K562 (cell line): ENCODE data around the gene PHYHD1. TPM values are rescaled to one million over a fixed set of nuclear protein-coding genes. Genes with fewer than 3 reads are reported as not detected.

Source experiments
- BRF1 ChIP-seq: IDR thresholded peaks from 3 replicates; pipeline ENCODE4 v1.6.1; 2011; ENCODE audit warnings: borderline replicate concordance, mild to moderate bottlenecking; ENCODE audit not compliant: insufficient read length; ENCODE audit errors: extremely low read depth
- CBX1 ChIP-seq: sonication (generic); IDR thresholded peaks from 2 replicates; pipeline ENCODE4 v1.6.1; 2016; ENCODE audit warnings: antibody characterized with exemption, low read depth, mild to moderate bottlenecking
- E2F3 ChIP-seq: fragments of 250-450 bp; sonication (Bioruptor Pico); IDR thresholded peaks from 2 replicates; pipeline ENCODE4 v1.4.0; 2020; ENCODE audit warnings: mild to moderate bottlenecking
- HEY1 ChIP-seq: fragments of 250-450 bp; sonication (Bioruptor Pico); IDR thresholded peaks from 2 replicates; pipeline ENCODE4 v1.5.0; 2020; ENCODE audit warnings: mild to moderate bottlenecking, moderate library complexity, borderline replicate concordance
- HNRNPH1 ChIP-seq: fragments of 200-400 bp; formaldehyde crosslinking; optimal IDR thresholded peaks from 2 replicates; pipeline ENCODE3; 2017; ENCODE audit warnings: low read depth, mild to moderate bottlenecking, low read length, moderate library complexity
- KLF10 ChIP-seq: fragments of 250-450 bp; sonication (Bioruptor Pico); IDR thresholded peaks from 2 replicates; pipeline ENCODE4 v1.6.1; 2021; ENCODE audit warnings: matching md5 sums
- MTA3 ChIP-seq: fragments of 450-650 bp; formaldehyde crosslinking; IDR thresholded peaks from 2 replicates; pipeline ENCODE4 v1.6.1; 2017; ENCODE audit warnings: mild to moderate bottlenecking, borderline replicate concordance
- PHF8 ChIP-seq: fragments of 200-600 bp; sonication (generic); IDR thresholded peaks from 2 replicates; pipeline ENCODE4 v1.6.1; 2012; ENCODE audit warnings: mixed run types, mild to moderate bottlenecking, inconsistent platforms, low read length, moderate library complexity, borderline replicate concordance
- SP1 ChIP-seq: sonication (generic); formaldehyde crosslinking; IDR thresholded peaks from 2 replicates; pipeline ENCODE4 v1.8.1; 2022; ENCODE audit warnings: mild to moderate bottlenecking, missing genetic modification reagents
- TBL1XR1 ChIP-seq, 2 experiments: IDR thresholded peaks; 2 replicates each; pipeline ENCODE4 v1.6.1; 2012; ENCODE audit warnings: improper control_type of control experiment in 2 of 2, low read length in 2 of 2, mild to moderate bottlenecking in 1 of 2
- XRCC4 ChIP-seq: IDR thresholded peaks from one replicate; pipeline ENCODE4 v1.6.1; 2011; ENCODE audit not compliant: insufficient read depth, insufficient read length; ENCODE audit errors: extremely low read depth
- ZBTB8A ChIP-seq: fragments of 450-650 bp; IDR thresholded peaks from 2 replicates; pipeline ENCODE4 v1.6.1; 2018; ENCODE audit warnings: mild to moderate bottlenecking, moderate library complexity; ENCODE audit not compliant: partially characterized antibody
- polyA plus RNA-seq, 8 experiments: library from polyadenylated mRNA; depleted of rRNA in 4 of 8; stranded (reverse) in 5 of 8; unstranded in 3 of 8; fragments of >200 nt; fragmentation: Nextera tagmentation in 2 of 8; fragmentation: Illumina TruSeq in 1 of 8; extraction: Ambion mirVana in 2 of 8; extraction: Trizol in 1 of 8; gene quantifications; 2 replicates each; pipeline versions ENCODE4 v1.2.1 to v1.2.3, GENCODE V29; 2011 to 2014; ENCODE audit warnings: inconsistent platforms in 1 of 8, missing spikeins in 1 of 8
- total RNA-seq, 7 experiments: library from RNA; depleted of rRNA in 6 of 7; stranded (reverse); fragments of >200 nt in 6 of 7; fragmentation: Illumina TruSeq in 2 of 7; extraction: Trizol in 2 of 7; gene quantifications; 2 replicates each; pipeline versions ENCODE4 v1.2.1 to v1.2.3, GENCODE V29; 2011 to 2021; ENCODE audit warnings: low replicate concordance in 1 of 7
- TF ChIP-seq, protein P1 (sequence below): fragments of 250-450 bp; sonication (Bioruptor Pico); IDR thresholded peaks from 2 replicates; pipeline ENCODE4 v1.5.0; 2020; ENCODE audit warnings: mild to moderate bottlenecking, borderline replicate concordance
- TF ChIP-seq, protein P2 (sequence below): fragments of 200-400 bp; formaldehyde crosslinking; IDR thresholded peaks from 2 replicates; pipeline ENCODE4 v1.6.1; 2017; ENCODE audit warnings: mild to moderate bottlenecking, low read depth, low read length, moderate library complexity
- TF ChIP-seq, protein P3 (sequence below): fragments of 450-650 bp; formaldehyde crosslinking; IDR thresholded peaks from 2 replicates; pipeline ENCODE4 v1.4.0; 2022; ENCODE audit warnings: mild to moderate bottlenecking, moderate library complexity
- TF ChIP-seq, protein P4 (sequence below): fragments of 250-450 bp; sonication (Bioruptor Pico); IDR thresholded peaks from 2 replicates; pipeline ENCODE4 v1.8.0; 2021; ENCODE audit warnings: mild to moderate bottlenecking, moderate library complexity
- TF ChIP-seq, protein P5 (sequence below): fragments of 150-350 bp; conservative IDR thresholded peaks from 2 replicates; pipeline ENCODE4 v1.6.1; 2014; ENCODE audit warnings: low read length

PHYHD1 gene
- total and polyA plus RNA-seq, 9 of the 15 experiments (the other 6 are each of a cell fraction or from before 2014, with no cell fraction given), result 0.36 to 1.3 (median 0.80) TPM

DNA sequence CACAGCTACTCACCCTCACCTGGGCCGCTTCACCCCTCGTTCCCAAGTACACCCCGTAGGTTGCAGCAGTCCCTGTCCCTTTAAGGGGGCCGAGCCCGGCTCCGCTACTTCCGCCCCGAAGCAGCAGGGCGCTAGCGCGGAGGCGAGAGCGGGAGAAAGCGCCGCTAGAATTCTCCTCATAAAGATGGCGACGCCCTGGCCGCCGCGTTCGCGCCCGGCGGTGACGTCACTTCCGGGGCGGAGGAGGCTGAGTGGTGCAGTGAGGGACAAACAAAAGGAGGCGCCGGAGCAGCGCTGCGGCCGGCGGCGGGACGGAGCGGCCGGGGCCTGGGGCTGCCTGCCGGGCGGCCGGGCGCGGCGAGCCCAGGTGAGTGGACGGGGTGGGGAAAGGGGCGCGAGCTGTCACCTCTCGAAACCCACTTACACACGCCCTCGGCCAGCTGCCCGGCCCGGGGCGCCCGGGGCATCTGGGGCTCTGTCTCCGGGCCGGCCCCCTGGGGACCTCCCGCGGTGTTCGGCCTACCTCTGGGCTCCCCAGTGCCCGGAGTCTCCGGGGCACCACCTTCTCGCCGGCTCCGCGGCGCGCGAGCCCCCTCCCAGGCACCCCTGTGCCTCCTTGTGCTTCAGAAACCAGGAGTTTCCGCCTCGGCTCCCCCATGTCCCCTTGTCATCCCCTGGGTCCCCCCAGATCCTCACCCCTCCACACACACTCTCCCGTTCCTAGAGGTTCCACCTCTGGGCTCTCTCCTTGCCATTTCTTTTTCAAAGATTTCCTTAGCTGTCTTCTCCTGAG lies 38.7 kb upstream of the PHYHD1 start, which contains the start of the genes KYAT1 and LRRC8A (continued):
- TF ChIP-seq E2F3 (CRISPR knock-in tag), result peak; percentile 70; the same call in 1 of the 2 replicates
- TF ChIP-seq CBX1, result no peak; the same call in 1 of the 2 replicates
- peak; percentile 85; the same call in 1 of the 2 replicates for TF ChIP-seq PHF8
- TF ChIP-seq BRF1, result no peak
- TF ChIP-seq, protein P1, sequence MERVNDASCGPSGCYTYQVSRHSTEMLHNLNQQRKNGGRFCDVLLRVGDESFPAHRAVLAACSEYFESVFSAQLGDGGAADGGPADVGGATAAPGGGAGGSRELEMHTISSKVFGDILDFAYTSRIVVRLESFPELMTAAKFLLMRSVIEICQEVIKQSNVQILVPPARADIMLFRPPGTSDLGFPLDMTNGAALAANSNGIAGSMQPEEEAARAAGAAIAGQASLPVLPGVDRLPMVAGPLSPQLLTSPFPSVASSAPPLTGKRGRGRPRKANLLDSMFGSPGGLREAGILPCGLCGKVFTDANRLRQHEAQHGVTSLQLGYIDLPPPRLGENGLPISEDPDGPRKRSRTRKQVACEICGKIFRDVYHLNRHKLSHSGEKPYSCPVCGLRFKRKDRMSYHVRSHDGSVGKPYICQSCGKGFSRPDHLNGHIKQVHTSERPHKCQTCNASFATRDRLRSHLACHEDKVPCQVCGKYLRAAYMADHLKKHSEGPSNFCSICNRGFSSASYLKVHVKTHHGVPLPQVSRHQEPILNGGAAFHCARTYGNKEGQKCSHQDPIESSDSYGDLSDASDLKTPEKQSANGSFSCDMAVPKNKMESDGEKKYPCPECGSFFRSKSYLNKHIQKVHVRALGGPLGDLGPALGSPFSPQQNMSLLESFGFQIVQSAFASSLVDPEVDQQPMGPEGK (CRISPR knock-in tag), result no peak
- TF ChIP-seq, protein P2, sequence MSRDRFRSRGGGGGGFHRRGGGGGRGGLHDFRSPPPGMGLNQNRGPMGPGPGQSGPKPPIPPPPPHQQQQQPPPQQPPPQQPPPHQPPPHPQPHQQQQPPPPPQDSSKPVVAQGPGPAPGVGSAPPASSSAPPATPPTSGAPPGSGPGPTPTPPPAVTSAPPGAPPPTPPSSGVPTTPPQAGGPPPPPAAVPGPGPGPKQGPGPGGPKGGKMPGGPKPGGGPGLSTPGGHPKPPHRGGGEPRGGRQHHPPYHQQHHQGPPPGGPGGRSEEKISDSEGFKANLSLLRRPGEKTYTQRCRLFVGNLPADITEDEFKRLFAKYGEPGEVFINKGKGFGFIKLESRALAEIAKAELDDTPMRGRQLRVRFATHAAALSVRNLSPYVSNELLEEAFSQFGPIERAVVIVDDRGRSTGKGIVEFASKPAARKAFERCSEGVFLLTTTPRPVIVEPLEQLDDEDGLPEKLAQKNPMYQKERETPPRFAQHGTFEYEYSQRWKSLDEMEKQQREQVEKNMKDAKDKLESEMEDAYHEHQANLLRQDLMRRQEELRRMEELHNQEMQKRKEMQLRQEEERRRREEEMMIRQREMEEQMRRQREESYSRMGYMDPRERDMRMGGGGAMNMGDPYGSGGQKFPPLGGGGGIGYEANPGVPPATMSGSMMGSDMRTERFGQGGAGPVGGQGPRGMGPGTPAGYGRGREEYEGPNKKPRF, result no peak
- TF ChIP-seq TBL1XR1 (IDR thresholded peaks at IDR 0.05; ENCODE audit: low read length in 2 of 2), result peak in 1 of 2 experiments; percentile 22; a peak in 1 of 4 replicates
- TF ChIP-seq, protein P3, sequence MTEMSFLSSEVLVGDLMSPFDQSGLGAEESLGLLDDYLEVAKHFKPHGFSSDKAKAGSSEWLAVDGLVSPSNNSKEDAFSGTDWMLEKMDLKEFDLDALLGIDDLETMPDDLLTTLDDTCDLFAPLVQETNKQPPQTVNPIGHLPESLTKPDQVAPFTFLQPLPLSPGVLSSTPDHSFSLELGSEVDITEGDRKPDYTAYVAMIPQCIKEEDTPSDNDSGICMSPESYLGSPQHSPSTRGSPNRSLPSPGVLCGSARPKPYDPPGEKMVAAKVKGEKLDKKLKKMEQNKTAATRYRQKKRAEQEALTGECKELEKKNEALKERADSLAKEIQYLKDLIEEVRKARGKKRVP (CRISPR knock-in tag), result no peak
- TF ChIP-seq ZBTB8A, result no peak
- TF ChIP-seq HEY1, result no peak
- TF ChIP-seq SP1, result peak; percentile 92
- TF ChIP-seq, protein P4, sequence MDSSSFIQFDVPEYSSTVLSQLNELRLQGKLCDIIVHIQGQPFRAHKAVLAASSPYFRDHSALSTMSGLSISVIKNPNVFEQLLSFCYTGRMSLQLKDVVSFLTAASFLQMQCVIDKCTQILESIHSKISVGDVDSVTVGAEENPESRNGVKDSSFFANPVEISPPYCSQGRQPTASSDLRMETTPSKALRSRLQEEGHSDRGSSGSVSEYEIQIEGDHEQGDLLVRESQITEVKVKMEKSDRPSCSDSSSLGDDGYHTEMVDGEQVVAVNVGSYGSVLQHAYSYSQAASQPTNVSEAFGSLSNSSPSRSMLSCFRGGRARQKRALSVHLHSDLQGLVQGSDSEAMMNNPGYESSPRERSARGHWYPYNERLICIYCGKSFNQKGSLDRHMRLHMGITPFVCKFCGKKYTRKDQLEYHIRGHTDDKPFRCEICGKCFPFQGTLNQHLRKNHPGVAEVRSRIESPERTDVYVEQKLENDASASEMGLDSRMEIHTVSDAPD (CRISPR knock-in tag), result no peak
- TF ChIP-seq, protein P5, sequence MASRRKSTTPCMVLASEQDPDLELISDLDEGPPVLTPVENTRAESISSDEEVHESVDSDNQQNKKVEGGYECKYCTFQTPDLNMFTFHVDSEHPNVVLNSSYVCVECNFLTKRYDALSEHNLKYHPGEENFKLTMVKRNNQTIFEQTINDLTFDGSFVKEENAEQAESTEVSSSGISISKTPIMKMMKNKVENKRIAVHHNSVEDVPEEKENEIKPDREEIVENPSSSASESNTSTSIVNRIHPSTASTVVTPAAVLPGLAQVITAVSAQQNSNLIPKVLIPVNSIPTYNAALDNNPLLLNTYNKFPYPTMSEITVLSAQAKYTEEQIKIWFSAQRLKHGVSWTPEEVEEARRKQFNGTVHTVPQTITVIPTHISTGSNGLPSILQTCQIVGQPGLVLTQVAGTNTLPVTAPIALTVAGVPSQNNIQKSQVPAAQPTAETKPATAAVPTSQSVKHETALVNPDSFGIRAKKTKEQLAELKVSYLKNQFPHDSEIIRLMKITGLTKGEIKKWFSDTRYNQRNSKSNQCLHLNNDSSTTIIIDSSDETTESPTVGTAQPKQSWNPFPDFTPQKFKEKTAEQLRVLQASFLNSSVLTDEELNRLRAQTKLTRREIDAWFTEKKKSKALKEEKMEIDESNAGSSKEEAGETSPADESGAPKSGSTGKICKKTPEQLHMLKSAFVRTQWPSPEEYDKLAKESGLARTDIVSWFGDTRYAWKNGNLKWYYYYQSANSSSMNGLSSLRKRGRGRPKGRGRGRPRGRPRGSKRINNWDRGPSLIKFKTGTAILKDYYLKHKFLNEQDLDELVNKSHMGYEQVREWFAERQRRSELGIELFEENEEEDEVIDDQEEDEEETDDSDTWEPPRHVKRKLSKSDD, result 0 out of 2 replicates have a peak, but pooled peaks have one; percentile 20
- no peak for TF ChIP-seq HNRNPH1
- no peak for TF ChIP-seq MTA3
- no peak for TF ChIP-seq KLF10 (CRISPR knock-in tag)
- no peak for TF ChIP-seq XRCC4
